ENCODE measurements around the gene PLAC9.

PLAC9 gene

GRCh38 chr10:80161321-80162083, 29.0 kb downstream of the PLAC9 start:
- TF ChIP-seq ZFP3 (CRISPR knock-in tag; IDR thresholded peaks at IDR 0.05), result no peak
- TF ChIP-seq RARB (CRISPR knock-in tag; IDR thresholded peaks at IDR 0.05), result no peak
- TF ChIP-seq ZNF565 (CRISPR knock-in tag; conservative IDR thresholded peaks at IDR 0.05; ENCODE audit: low read depth), result no peak
- no peak for TF ChIP-seq ISL1 (CRISPR knock-in tag; IDR thresholded peaks at IDR 0.05)
- no peak for TF ChIP-seq SNAI2 (CRISPR knock-in tag; IDR thresholded peaks at IDR 0.05)
- TF ChIP-seq ARNTL (CRISPR knock-in tag; IDR thresholded peaks at IDR 0.05; ENCODE audit: borderline replicate concordance, low read depth), result no peak
- no peak for TF ChIP-seq TOX (CRISPR knock-in tag; IDR thresholded peaks at IDR 0.05; ENCODE audit: borderline replicate concordance)
- TF ChIP-seq CREB5 (CRISPR knock-in tag; IDR thresholded peaks at IDR 0.05; ENCODE audit: low read depth), result no peak
- no peak for TF ChIP-seq CSDC2 (CRISPR knock-in tag; IDR thresholded peaks at IDR 0.05)
- TF ChIP-seq OSR1 (CRISPR knock-in tag; IDR thresholded peaks at IDR 0.05), result no peak
- no peak for TF ChIP-seq CSRNP3 (CRISPR knock-in tag; IDR thresholded peaks at IDR 0.05)
- no peak for TF ChIP-seq TCF4 (CRISPR knock-in tag; IDR thresholded peaks at IDR 0.05; ENCODE audit: borderline replicate concordance)
- TF ChIP-seq, protein P1, sequence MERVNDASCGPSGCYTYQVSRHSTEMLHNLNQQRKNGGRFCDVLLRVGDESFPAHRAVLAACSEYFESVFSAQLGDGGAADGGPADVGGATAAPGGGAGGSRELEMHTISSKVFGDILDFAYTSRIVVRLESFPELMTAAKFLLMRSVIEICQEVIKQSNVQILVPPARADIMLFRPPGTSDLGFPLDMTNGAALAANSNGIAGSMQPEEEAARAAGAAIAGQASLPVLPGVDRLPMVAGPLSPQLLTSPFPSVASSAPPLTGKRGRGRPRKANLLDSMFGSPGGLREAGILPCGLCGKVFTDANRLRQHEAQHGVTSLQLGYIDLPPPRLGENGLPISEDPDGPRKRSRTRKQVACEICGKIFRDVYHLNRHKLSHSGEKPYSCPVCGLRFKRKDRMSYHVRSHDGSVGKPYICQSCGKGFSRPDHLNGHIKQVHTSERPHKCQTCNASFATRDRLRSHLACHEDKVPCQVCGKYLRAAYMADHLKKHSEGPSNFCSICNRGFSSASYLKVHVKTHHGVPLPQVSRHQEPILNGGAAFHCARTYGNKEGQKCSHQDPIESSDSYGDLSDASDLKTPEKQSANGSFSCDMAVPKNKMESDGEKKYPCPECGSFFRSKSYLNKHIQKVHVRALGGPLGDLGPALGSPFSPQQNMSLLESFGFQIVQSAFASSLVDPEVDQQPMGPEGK (CRISPR knock-in tag; IDR thresholded peaks at IDR 0.05; ENCODE audit: borderline replicate concordance), result no peak
- TF ChIP-seq ZC3H10 (CRISPR knock-in tag; IDR thresholded peaks at IDR 0.05), result no peak
- no peak for ATAC-seq

- no peak for ATAC-seq
- TF ChIP-seq ARNTL (CRISPR knock-in tag; IDR thresholded peaks at IDR 0.05; ENCODE audit: borderline replicate concordance, low read depth), result no peak
- no peak for TF ChIP-seq ESRRG (CRISPR knock-in tag; IDR thresholded peaks at IDR 0.05)
- TF ChIP-seq, protein P1 (CRISPR knock-in tag; IDR thresholded peaks at IDR 0.05; ENCODE audit: borderline replicate concordance), result no peak
- TF ChIP-seq PPARA (CRISPR knock-in tag; IDR thresholded peaks at IDR 0.05; ENCODE audit: borderline replicate concordance), result no peak
- TF ChIP-seq ISL1 (CRISPR knock-in tag; IDR thresholded peaks at IDR 0.05), result no peak
- TF ChIP-seq, protein P2, sequence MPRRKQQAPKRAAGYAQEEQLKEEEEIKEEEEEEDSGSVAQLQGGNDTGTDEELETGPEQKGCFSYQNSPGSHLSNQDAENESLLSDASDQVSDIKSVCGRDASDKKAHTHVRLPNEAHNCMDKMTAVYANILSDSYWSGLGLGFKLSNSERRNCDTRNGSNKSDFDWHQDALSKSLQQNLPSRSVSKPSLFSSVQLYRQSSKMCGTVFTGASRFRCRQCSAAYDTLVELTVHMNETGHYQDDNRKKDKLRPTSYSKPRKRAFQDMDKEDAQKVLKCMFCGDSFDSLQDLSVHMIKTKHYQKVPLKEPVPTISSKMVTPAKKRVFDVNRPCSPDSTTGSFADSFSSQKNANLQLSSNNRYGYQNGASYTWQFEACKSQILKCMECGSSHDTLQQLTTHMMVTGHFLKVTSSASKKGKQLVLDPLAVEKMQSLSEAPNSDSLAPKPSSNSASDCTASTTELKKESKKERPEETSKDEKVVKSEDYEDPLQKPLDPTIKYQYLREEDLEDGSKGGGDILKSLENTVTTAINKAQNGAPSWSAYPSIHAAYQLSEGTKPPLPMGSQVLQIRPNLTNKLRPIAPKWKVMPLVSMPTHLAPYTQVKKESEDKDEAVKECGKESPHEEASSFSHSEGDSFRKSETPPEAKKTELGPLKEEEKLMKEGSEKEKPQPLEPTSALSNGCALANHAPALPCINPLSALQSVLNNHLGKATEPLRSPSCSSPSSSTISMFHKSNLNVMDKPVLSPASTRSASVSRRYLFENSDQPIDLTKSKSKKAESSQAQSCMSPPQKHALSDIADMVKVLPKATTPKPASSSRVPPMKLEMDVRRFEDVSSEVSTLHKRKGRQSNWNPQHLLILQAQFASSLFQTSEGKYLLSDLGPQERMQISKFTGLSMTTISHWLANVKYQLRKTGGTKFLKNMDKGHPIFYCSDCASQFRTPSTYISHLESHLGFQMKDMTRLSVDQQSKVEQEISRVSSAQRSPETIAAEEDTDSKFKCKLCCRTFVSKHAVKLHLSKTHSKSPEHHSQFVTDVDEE (CRISPR knock-in tag; IDR thresholded peaks at IDR 0.05), result no peak
- TF ChIP-seq GLIS3 (CRISPR knock-in tag; IDR thresholded peaks at IDR 0.05), result no peak
- TF ChIP-seq CSDC2 (CRISPR knock-in tag; IDR thresholded peaks at IDR 0.05), result no peak
- TF ChIP-seq TOX (CRISPR knock-in tag; IDR thresholded peaks at IDR 0.05; ENCODE audit: borderline replicate concordance), result no peak
- no peak for TF ChIP-seq POU6F1 (CRISPR knock-in tag; IDR thresholded peaks at IDR 0.05; ENCODE audit: borderline replicate concordance, low read depth)
- TF ChIP-seq OSR1 (CRISPR knock-in tag; IDR thresholded peaks at IDR 0.05), result no peak
Observed at GRCh38 chr10:80163741-80164341, 31.3 kb downstream of the PLAC9 start.

Data from SK-N-SH treated with all-trans-retinoic acid at 6 μM for 48 hours (cell line).